GM12878 (cell line): Measurements from ENCODE around the gene NFYC. TPM values are rescaled to one million over a fixed set of nuclear protein-coding genes. Genes with fewer than 3 reads are reported as not detected.

Source experiments
- ATAC-seq: fragments of 200-7000 bp; cut with Tn5 transposase; 3 replicates; pipeline ENCODE4 v1.9.1; 2020; ENCODE audit warnings: mild to moderate bottlenecking, moderate library complexity
- BruUV-seq: library from RNA; stranded (reverse); fragments of 400-500 nt; replicated peaks from 2 replicates; lab custom pipeline; 2021; lab: Mats Ljungman, UMichigan
- CTCF ChIA-PET: fragments of 300-600 bp; sonication (Branson Sonifier 250); formaldehyde crosslinking; extraction: SDS; loops from one replicate; lab custom pipeline; 2021; ENCODE audit warnings: inconsistent platforms; lab: Yijun Ruan, JAX
- POLR2A ChIA-PET: fragments of 350-600 bp; formaldehyde crosslinking; extraction: SDS; loops from one replicate; lab custom pipeline; 2021; ENCODE audit warnings: inconsistent platforms; lab: Charles Lee
- RAD21 ChIA-PET: fragments of 300-600 bp; sonication (Branson Sonifier 250); formaldehyde crosslinking; loops from one replicate; lab custom pipeline; 2023; ENCODE audit warnings: antibody characterized with exemption; ENCODE audit not compliant: unreplicated experiment; lab: Charles Lee
- SMC1A ChIA-PET: fragments of 300-600 bp; sonication (Branson Sonifier 250); formaldehyde crosslinking; loops from one replicate; lab custom pipeline; 2023; ENCODE audit not compliant: unreplicated experiment, uncharacterized antibody; lab: Charles Lee
- DNase-seq: peaks from one replicate; pipeline ENCODE4 v3.0.0-alpha.2; 2011; ENCODE audit warnings: low read depth, low spot score
- FAIRE-seq: peaks from 3 replicates; lab custom pipeline; 2011; peaks lifted over from hg19 to GRCh38; lab: Jason Lieb, UNC
- H2AFZ ChIP-seq: 2 replicates; pipeline ENCODE4 v1.6.0; 2011; ENCODE audit warnings: low read depth, low read length, control low read depth; ENCODE audit not compliant: control insufficient read depth
- H3K27ac ChIP-seq: 2 replicates; pipeline ENCODE4 v1.5.1; 2011; ENCODE audit warnings: control low read depth; ENCODE audit not compliant: control insufficient read depth, insufficient read depth
- H3K27me3 ChIP-seq, 2 experiments: replicated peaks in 1 of 2; 2 replicates each; pipeline versions ENCODE4 v1.6.0 to v1.6.1; 2011; ENCODE audit warnings: low read length in 1 of 2; ENCODE audit not compliant: control insufficient read depth in 2 of 2, insufficient read depth in 2 of 2
- H3K36me3 ChIP-seq, 2 experiments: 2 replicates each; pipeline ENCODE4 v1.5.1; 2011; ENCODE audit warnings: low read length in 1 of 2; ENCODE audit not compliant: control insufficient read depth in 2 of 2, insufficient read depth in 2 of 2
- H3K4me1 ChIP-seq: 2 replicates; pipeline ENCODE4 v1.6.1; 2011; ENCODE audit warnings: mild to moderate bottlenecking, low read length, moderate library complexity, mixed read lengths; ENCODE audit not compliant: control insufficient read depth, insufficient read depth
- H3K4me2 ChIP-seq: 2 replicates; pipeline ENCODE4 v1.6.0; 2011; ENCODE audit warnings: control low read depth; ENCODE audit not compliant: control insufficient read depth, insufficient read depth
- H3K4me3 ChIP-seq: fragments of 200-600 bp; sonication (generic); 2 replicates; pipeline ENCODE4 v1.5.1; 2016
- H3K79me2 ChIP-seq: 2 replicates; pipeline ENCODE4 v1.6.0; 2011; ENCODE audit warnings: low read length; ENCODE audit not compliant: control insufficient read depth, insufficient read depth
- H3K9ac ChIP-seq: 2 replicates; pipeline ENCODE4 v1.8.0; 2011; ENCODE audit warnings: low read length, control low read depth, mixed read lengths; ENCODE audit not compliant: control insufficient read depth, insufficient read depth
- H3K9me3 ChIP-seq: replicated peaks from 3 replicates; pipeline ENCODE4 v1.5.1; 2011; ENCODE audit warnings: mild to moderate bottlenecking, low read length; ENCODE audit not compliant: control insufficient read depth, insufficient read depth
- H4K20me1 ChIP-seq: 2 replicates; pipeline ENCODE4 v1.6.0; 2011; ENCODE audit not compliant: control insufficient read depth, insufficient read depth
- CBFB ChIP-seq: IDR thresholded peaks from 2 replicates; pipeline ENCODE4 v1.6.1; 2016; ENCODE audit warnings: antibody characterized with exemption, low read depth
- CREB1 ChIP-seq: IDR thresholded peaks from 2 replicates; pipeline ENCODE4 v1.6.1; 2012; ENCODE audit warnings: low read depth, mild to moderate bottlenecking, inconsistent platforms
- EGR1 ChIP-seq, 2 experiments: IDR thresholded peaks; 1 replicate in 1 of 2; 2 replicates in 1 of 2; pipeline ENCODE4 v1.6.1; 2011 to 2012; ENCODE audit warnings: low read depth in 2 of 2, low read length in 2 of 2, borderline replicate concordance in 1 of 2, mild to moderate bottlenecking in 1 of 2, moderate library complexity in 1 of 2
- FOXK2 ChIP-seq: fragments of 450-650 bp; IDR thresholded peaks from 2 replicates; pipeline ENCODE4 v1.6.1; 2017; ENCODE audit warnings: mild to moderate bottlenecking, moderate library complexity
- PAX8 ChIP-seq: fragments of 450-650 bp; IDR thresholded peaks from 2 replicates; pipeline ENCODE4 v1.6.1; 2017; ENCODE audit warnings: mild to moderate bottlenecking, moderate library complexity
- SMAD1 ChIP-seq: fragments of 450-650 bp; IDR thresholded peaks from 2 replicates; pipeline ENCODE4 v1.6.1; 2018; ENCODE audit warnings: mild to moderate bottlenecking, low read depth; ENCODE audit not compliant: partially characterized antibody
- STAT1 ChIP-seq: fragments of 450-650 bp; conservative IDR thresholded peaks from 2 replicates; pipeline ENCODE4 v1.6.1; 2014; ENCODE audit warnings: antibody characterized with exemption, mild to moderate bottlenecking
- TARDBP ChIP-seq: IDR thresholded peaks from 2 replicates; pipeline ENCODE4 v1.6.1; 2016; ENCODE audit warnings: borderline replicate concordance
- WGBS: methylation state at CpG from one replicate; pipeline ENCODE4 v1.1.6; 2016; ENCODE audit warnings: low lambda C conversion rate; ENCODE audit not compliant: insufficient replicate concordance, insufficient coverage; ENCODE audit errors: missing lambda C conversion rate; 5-methylcytosine and 5-hydroxymethylcytosine counted together
- in situ Hi-C: fragments of 300-500 bp; cut with MboI; formaldehyde crosslinking; loops from 9 replicates; pipeline ENCODE4 v1.14.3; 2018; ENCODE audit warnings: mixed read lengths
- intact Hi-C: fragments of 100-400 bp; cut with micrococcal nuclease; formaldehyde crosslinking; loops from one replicate; pipeline ENCODE4 v1.14.2; 2022; ENCODE audit not compliant: unreplicated experiment
- polyA plus RNA-seq, 11 experiments: library from polyadenylated mRNA; depleted of rRNA in 4 of 11; unstranded in 6 of 11; stranded (reverse) in 5 of 11; fragments of >200 nt; fragmentation: Nextera tagmentation in 4 of 11; fragmentation: Illumina TruSeq in 1 of 11; extraction: Ambion mirVana in 4 of 11; extraction: Trizol in 1 of 11; gene quantifications; 1 replicate in 1 of 11; 2 replicates in 10 of 11; pipeline versions ENCODE4 v1.2.1 to v1.2.3, GENCODE V29; 2011 to 2016; ENCODE audit warnings: inconsistent platforms in 2 of 11, missing spikeins in 2 of 11, low read depth in 1 of 11
- total RNA-seq, 4 experiments: library from RNA; depleted of rRNA in 3 of 4; stranded (reverse); fragments of >200 nt in 3 of 4; fragmentation: Illumina TruSeq in 1 of 4; extraction: Trizol in 1 of 4; gene quantifications; 2 replicates each; pipeline versions ENCODE4 v1.2.1 to v1.2.3, GENCODE V29; 2013 to 2021
- TF ChIP-seq, protein P1 (sequence below): fragments of 450-650 bp; IDR thresholded peaks from 2 replicates; pipeline ENCODE4 v1.6.1; 2018; ENCODE audit warnings: mild to moderate bottlenecking, low read depth, moderate library complexity; ENCODE audit not compliant: partially characterized antibody
- TF ChIP-seq, protein P2 (sequence below): fragments of 450-650 bp; IDR thresholded peaks from 2 replicates; pipeline ENCODE4 v1.6.1; 2014; ENCODE audit warnings: mild to moderate bottlenecking

The NFYC gene
- total and polyA plus RNA-seq, 10 of the 15 experiments (the other 5 are each of a cell fraction or from before 2014, with no cell fraction given): 4.3 to 84.2 (median 58.3) TPM

DNA sequence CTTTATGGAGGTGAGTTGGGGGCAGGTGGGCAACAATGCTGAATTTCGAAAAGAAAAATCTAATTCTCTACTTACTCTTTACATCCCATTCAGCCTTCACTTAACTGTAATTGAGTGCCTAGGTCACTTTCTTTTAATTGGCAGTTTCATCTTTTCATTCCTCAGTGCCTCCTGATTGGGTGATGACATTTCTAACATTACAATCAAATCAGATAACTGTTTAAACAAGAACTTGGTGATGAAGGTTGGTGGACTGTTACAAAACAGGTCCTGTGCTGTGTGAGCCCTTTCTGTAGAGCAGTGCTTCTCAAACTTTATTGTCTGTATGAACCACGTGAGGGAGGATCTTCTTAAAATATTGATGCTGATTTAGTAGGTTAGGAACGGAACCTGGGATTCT is 51.9 kb downstream of the NFYC start:
- BruUV-seq: no TSS peak
- intact Hi-C loops (no loop called here), in situ Hi-C loops (no loop called here)
- Histone ChIP-seq H3K4me1 (peaks cover 3% of the 10 kb centered on the region; the same call in 1 of the 2 replicates), H3K4me2 (no peak overlapping the region), H3K27me3 (no peaks in the 10 kb centered on the region), H3K79me2 (peaks cover 18% of the 10 kb centered on the region), H2AFZ (no peak overlapping the region), H4K20me1 (no peaks in the 10 kb centered on the region), H3K9ac (no peak overlapping the region), H3K4me3 (no peak overlapping the region), H3K27ac (no peak overlapping the region), H3K9me3 (no peaks in the 10 kb centered on the region), H3K36me3 (peaks cover 13 to 37% of the 10 kb centered on the region in 2 experiments)
- ATAC-seq: no peak
- ChIA-PET POLR2A (no interaction called here), CTCF (no interaction called here), SMC1A (interaction anchor here (0.7 kb wide), 1 partner anchor 53 kb away, joined by 3 read pairs; no protein-coding TSS in a partner anchor), RAD21 (no interaction called here)
- WGBS: 96% methylated on average over 3 of the region's 3 CpGs
- no peak for DNase-seq
- FAIRE-seq: no peak
- TF ChIP-seq, protein P1, sequence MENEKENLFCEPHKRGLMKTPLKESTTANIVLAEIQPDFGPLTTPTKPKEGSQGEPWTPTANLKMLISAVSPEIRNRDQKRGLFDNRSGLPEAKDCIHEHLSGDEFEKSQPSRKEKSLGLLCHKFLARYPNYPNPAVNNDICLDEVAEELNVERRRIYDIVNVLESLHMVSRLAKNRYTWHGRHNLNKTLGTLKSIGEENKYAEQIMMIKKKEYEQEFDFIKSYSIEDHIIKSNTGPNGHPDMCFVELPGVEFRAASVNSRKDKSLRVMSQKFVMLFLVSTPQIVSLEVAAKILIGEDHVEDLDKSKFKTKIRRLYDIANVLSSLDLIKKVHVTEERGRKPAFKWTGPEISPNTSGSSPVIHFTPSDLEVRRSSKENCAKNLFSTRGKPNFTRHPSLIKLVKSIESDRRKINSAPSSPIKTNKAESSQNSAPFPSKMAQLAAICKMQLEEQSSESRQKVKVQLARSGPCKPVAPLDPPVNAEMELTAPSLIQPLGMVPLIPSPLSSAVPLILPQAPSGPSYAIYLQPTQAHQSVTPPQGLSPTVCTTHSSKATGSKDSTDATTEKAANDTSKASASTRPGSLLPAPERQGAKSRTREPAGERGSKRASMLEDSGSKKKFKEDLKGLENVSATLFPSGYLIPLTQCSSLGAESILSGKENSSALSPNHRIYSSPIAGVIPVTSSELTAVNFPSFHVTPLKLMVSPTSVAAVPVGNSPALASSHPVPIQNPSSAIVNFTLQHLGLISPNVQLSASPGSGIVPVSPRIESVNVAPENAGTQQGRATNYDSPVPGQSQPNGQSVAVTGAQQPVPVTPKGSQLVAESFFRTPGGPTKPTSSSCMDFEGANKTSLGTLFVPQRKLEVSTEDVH: no peak

DNA sequence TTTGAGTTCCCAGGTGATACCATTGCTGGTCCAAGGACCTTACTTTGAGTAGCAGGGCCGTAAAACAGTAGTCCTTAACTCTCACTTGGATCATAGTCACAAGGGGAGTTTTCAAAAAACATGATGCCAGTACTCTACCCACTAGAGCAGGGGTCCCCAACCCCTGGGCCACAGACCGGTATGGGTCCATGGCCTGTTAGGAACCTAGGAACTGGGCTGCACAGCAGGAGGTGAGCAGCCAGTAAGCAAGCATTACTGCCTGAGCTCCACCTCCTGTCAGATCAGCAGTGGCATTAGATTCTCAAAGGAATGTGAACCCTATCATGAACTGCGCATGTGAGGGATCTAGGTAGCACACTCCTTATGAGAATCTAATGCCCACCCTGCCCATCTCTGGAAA is 52.4 kb downstream of the NFYC start:
- Histone ChIP-seq H3K36me3 (peaks cover 13 to 36% of the 10 kb centered on the region in 2 experiments), H3K27ac (no peak overlapping the region), H3K4me3 (no peak overlapping the region), H3K79me2 (peaks cover 18% of the 10 kb centered on the region), H4K20me1 (no peaks in the 10 kb centered on the region), H3K27me3 (no peaks in the 10 kb centered on the region), H3K4me2 (no peak overlapping the region), H3K4me1 (peaks cover 3% of the 10 kb centered on the region; the same call in 1 of the 2 replicates), H2AFZ (no peak overlapping the region), H3K9ac (no peak overlapping the region), H3K9me3 (no peaks in the 10 kb centered on the region)
- in situ Hi-C loops (no loop called here), intact Hi-C loops (no loop called here)
- 98% methylated on average over 3 of the region's 3 CpGs for WGBS
- FAIRE-seq: no peak
- RAD21 ChIA-PET: interaction anchor here (0.6 kb wide), 1 partner anchor 72 kb away, joined by 4 read pairs; no protein-coding TSS in a partner anchor
- TF ChIP-seq SMAD1 (no peak), TARDBP (no peak), CREB1 (no peak), STAT1 (no peak), PAX8 (no peak), FOXK2 (no peak), EGR1 (IDR thresholded peaks at IDR 0.05; ENCODE audit: borderline replicate concordance in 1 of 2, low read depth in 2 of 2, low read length in 2 of 2) (no peak), CBFB (no peak)
- TF ChIP-seq, protein P2, sequence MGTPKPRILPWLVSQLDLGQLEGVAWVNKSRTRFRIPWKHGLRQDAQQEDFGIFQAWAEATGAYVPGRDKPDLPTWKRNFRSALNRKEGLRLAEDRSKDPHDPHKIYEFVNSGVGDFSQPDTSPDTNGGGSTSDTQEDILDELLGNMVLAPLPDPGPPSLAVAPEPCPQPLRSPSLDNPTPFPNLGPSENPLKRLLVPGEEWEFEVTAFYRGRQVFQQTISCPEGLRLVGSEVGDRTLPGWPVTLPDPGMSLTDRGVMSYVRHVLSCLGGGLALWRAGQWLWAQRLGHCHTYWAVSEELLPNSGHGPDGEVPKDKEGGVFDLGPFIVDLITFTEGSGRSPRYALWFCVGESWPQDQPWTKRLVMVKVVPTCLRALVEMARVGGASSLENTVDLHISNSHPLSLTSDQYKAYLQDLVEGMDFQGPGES: no peak
- no TSS peak for BruUV-seq
- no peak for DNase-seq
- POLR2A ChIA-PET: interaction anchor here (1.6 kb wide), 1 partner anchor 21 kb away, joined by 3 read pairs; no protein-coding TSS in a partner anchor
- ATAC-seq: no peak
- CTCF ChIA-PET: interaction anchor here (0.9 to 1.7 kb wide), 2 partner anchors 31 to 44 kb away, joined by 3 to 9 read pairs; no protein-coding TSS in a partner anchor
- SMC1A ChIA-PET: no interaction called here
